TTC549 (cell line): ENCODE data around the gene SDCCAG8.

Source experiments
- FAIRE-seq: peaks from 2 replicates; lab custom pipeline; 2012; peaks lifted over from hg19 to GRCh38; lab: Jason Lieb, UNC

Gene SDCCAG8

GRCh38 chr1:243281672-243282071, 25.8 kb downstream of the SDCCAG8 start:
- FAIRE-seq, result no peak

GRCh38 chr1:243286409-243287122, 30.7 kb downstream of the SDCCAG8 start:
- FAIRE-seq, result no peak

GRCh38 chr1:243287123-243287460, 31.3 kb downstream of the SDCCAG8 start:
- FAIRE-seq, result peak; percentile 49

- no peak for FAIRE-seq
These were observed 31.8 kb downstream of the SDCCAG8 start for GRCh38 chr1:243287652-243288051.

GRCh38 chr1:243288062-243288461, 32.2 kb downstream of the SDCCAG8 start:
- FAIRE-seq, result no peak

- no peak for FAIRE-seq
These were observed 35.5 kb downstream of the SDCCAG8 start for GRCh38 chr1:243291292-243291691.

GRCh38 chr1:243292117-243292516, 36.3 kb downstream of the SDCCAG8 start:
- no peak for FAIRE-seq

- no peak for FAIRE-seq
These were observed 38.3 kb downstream of the SDCCAG8 start for GRCh38 chr1:243293941-243294722.

GRCh38 chr1:243294723-243295121, 38.9 kb downstream of the SDCCAG8 start:
- no peak for FAIRE-seq

GRCh38 chr1:243299069-243299468, 43.2 kb downstream of the SDCCAG8 start:
- FAIRE-seq, result peak; percentile 86

GRCh38 chr1:243301059-243301458, 45.2 kb downstream of the SDCCAG8 start:
- FAIRE-seq, result no peak

- no peak for FAIRE-seq
These were observed 56.0 kb downstream of the SDCCAG8 start for GRCh38 chr1:243311809-243312208.

GRCh38 chr1:243312952-243313634, 57.3 kb downstream of the SDCCAG8 start:
- FAIRE-seq, result no peak

GRCh38 chr1:243313635-243314536, 58.0 kb downstream of the SDCCAG8 start:
- no peak for FAIRE-seq

GRCh38 chr1:243315455-243315854, 59.6 kb downstream of the SDCCAG8 start:
- FAIRE-seq, result no peak

- FAIRE-seq, result no peak
These were observed 60.1 kb downstream of the SDCCAG8 start for GRCh38 chr1:243315893-243316292.

GRCh38 chr1:243316366-243316989, 60.6 kb downstream of the SDCCAG8 start:
- no peak for FAIRE-seq

GRCh38 chr1:243320224-243320623, 64.4 kb downstream of the SDCCAG8 start:
- FAIRE-seq, result no peak

- FAIRE-seq, result no peak
These were observed 66.5 kb downstream of the SDCCAG8 start for GRCh38 chr1:243322326-243322725.

- FAIRE-seq, result no peak
These were observed 67.7 kb downstream of the SDCCAG8 start for GRCh38 chr1:243323491-243323890.

GRCh38 chr1:243325305-243325890, 69.6 kb downstream of the SDCCAG8 start:
- FAIRE-seq, result peak; percentile 99
